NB4 (cell line): Measurements from ENCODE around the gene CNTFR.
"Not testable (repeated sequence)": the region's sequence is repeated elsewhere in the genome, so short reads cannot be mapped to it uniquely, and the experiment has no call there.

ENCODE experiments used
- DNase-seq: peaks from one replicate; pipeline ENCODE4 v3.0.0; 2010; ENCODE audit warnings: low read depth
- H3K4me3 ChIP-seq: one replicate; pipeline ENCODE4 v1.5.1; 2011; ENCODE audit warnings: mild to moderate bottlenecking, low read depth, low read length, moderate library complexity
- CTCF ChIP-seq: IDR thresholded peaks from one replicate; pipeline ENCODE4 v1.5.1; 2012; ENCODE audit warnings: low read depth, low read length
- MAX ChIP-seq: IDR thresholded peaks from 2 replicates; pipeline ENCODE4 v1.6.1; 2011; ENCODE audit warnings: low read depth, low read length
- MYC ChIP-seq: IDR thresholded peaks from 2 replicates; pipeline ENCODE4 v1.6.1; 2011; ENCODE audit warnings: low read depth, low read length
- POLR2A ChIP-seq: IDR thresholded peaks from 2 replicates; pipeline ENCODE4 v1.6.1; 2011; ENCODE audit warnings: mild to moderate bottlenecking; ENCODE audit not compliant: insufficient read length; ENCODE audit errors: extremely low read depth

Gene CNTFR

GRCh38 chr9:34544035-34544434, 45.5 kb downstream of the CNTFR start:
- no peak for TF ChIP-seq MYC
- TF ChIP-seq CTCF: no peak
- TF ChIP-seq MAX: no peak
- TF ChIP-seq POLR2A: no peak
- H3K4me3 ChIP-seq: no peak overlapping the region
- no peak for DNase-seq

- no peak overlapping the region for H3K4me3 ChIP-seq
- DNase-seq: no peak
- TF ChIP-seq CTCF (no peak), POLR2A (no peak), MAX (no peak), MYC (no peak)
These were observed 48.0 kb downstream of the CNTFR start for GRCh38 chr9:34541540-34541939.

- TF ChIP-seq MYC: no peak
- TF ChIP-seq MAX: no peak
- no peak for TF ChIP-seq CTCF
- TF ChIP-seq POLR2A: no peak
- peak; percentile 48 for DNase-seq
- H3K4me3 ChIP-seq: no peak overlapping the region
These were observed 48.7 kb downstream of the CNTFR start for GRCh38 chr9:34540827-34541226.

- no peak overlapping the region for H3K4me3 ChIP-seq
- no peak for DNase-seq
- no peak for TF ChIP-seq POLR2A
- no peak for TF ChIP-seq CTCF
- no peak for TF ChIP-seq MAX
- TF ChIP-seq MYC: no peak
These were observed 52.8 kb downstream of the CNTFR start for GRCh38 chr9:34536685-34537084.

GRCh38 chr9:34532041-34532440, 57.5 kb downstream of the CNTFR start:
- not testable (repeated sequence) for H3K4me3 ChIP-seq, DNase-seq

GRCh38 chr9:34526026-34526425, 63.5 kb downstream of the CNTFR start:
- DNase-seq: no peak
- TF ChIP-seq MAX (no peak), MYC (no peak), POLR2A (no peak), CTCF (no peak)
- no peak overlapping the region for H3K4me3 ChIP-seq
